Stomach (tissue), 9 donors: Measurements from ENCODE around the gene CLEC1A. TPM values are rescaled to one million over a fixed set of nuclear protein-coding genes. Genes with fewer than 3 reads are reported as not detected.

ENCODE experiments used
- DNase-seq, 2 donors: peaks; one replicate each; pipeline versions ENCODE4 v3.0.0 to v3.0.0-alpha.2; 2013 to 2019
- H3K27ac ChIP-seq, 5 donors: fragments of 200-600 bp in 4 of 5; sonication (generic) in 4 of 5; one replicate each; pipeline ENCODE4 v1.5.1; 2013 to 2019; ENCODE audit warnings: mild to moderate bottlenecking in 1 of 5, moderate library complexity in 1 of 5
- H3K27me3 ChIP-seq, 3 donors: fragments of 200-600 bp; sonication (generic); one replicate each; pipeline ENCODE4 v1.5.1; 2017 to 2019; ENCODE audit warnings: mixed run types in 1 of 3
- H3K36me3 ChIP-seq, 4 donors: fragments of 200-600 bp; sonication (generic); 1 replicate in 3 of 4; 2 replicates in 1 of 4; pipeline ENCODE4 v1.5.1; 2016 to 2019
- H3K4me1 ChIP-seq, 4 donors: fragments of 200-600 bp; sonication (generic); one replicate each; pipeline ENCODE4 v1.5.1; 2016 to 2019
- H3K4me3 ChIP-seq, 4 donors: fragments of 200-600 bp; sonication (generic) in 3 of 4; one replicate each; pipeline ENCODE4 v1.5.1; 2016 to 2019; ENCODE audit warnings: mild to moderate bottlenecking in 1 of 4
- H3K9me3 ChIP-seq, 4 donors: fragments of 200-600 bp; sonication (generic); one replicate each; pipeline ENCODE4 v1.5.1; 2016 to 2019
- CTCF ChIP-seq, 7 experiments: fragments of 450-650 bp in 4 of 7; fragments of 200-600 bp in 3 of 7; sonication (generic) in 3 of 7; IDR thresholded peaks; one replicate each; pipeline ENCODE4 v1.5.1; 2016 to 2019; ENCODE audit warnings: antibody characterized with exemption in 7 of 7, control low read depth in 2 of 7, mild to moderate bottlenecking in 1 of 7
- EP300 ChIP-seq: sonication (generic); formaldehyde crosslinking; IDR thresholded peaks from one replicate; pipeline ENCODE4 v1.6.1; 2017; ENCODE audit warnings: antibody characterized with exemption
- POLR2A ChIP-seq, 4 donors: fragments of 450-650 bp; IDR thresholded peaks; one replicate each; pipeline ENCODE4 v1.6.1; 2016; ENCODE audit warnings: antibody characterized with exemption in 4 of 4, control low read depth in 2 of 4, mild to moderate bottlenecking in 1 of 4, moderate library complexity in 1 of 4
- POLR2AphosphoS5 ChIP-seq, 3 donors: sonication (generic); formaldehyde crosslinking; IDR thresholded peaks; one replicate each; pipeline ENCODE4 v1.6.1; 2016; ENCODE audit warnings: antibody characterized with exemption in 3 of 3
- WGBS, 5 donors: extraction: QIAGEN DNeasy Blood & Tissue Kit in 3 of 5; methylation state at CpG; one replicate each; pipeline versions ENCODE4 v1.1.5 to v1.1.7; 2013 to 2018; 5-methylcytosine and 5-hydroxymethylcytosine counted together
- intact Hi-C: fragments of 100-400 bp; cut with DNase I; formaldehyde crosslinking; loops from one replicate; pipeline ENCODE4 v1.15.1; 2023; ENCODE audit warnings: low total_unique reads
- polyA plus RNA-seq, 3 donors: library from polyadenylated mRNA; stranded (reverse); fragments of 200-250 nt; gene quantifications; one replicate each; pipeline ENCODE4 v1.2.3, GENCODE V29; 2013
- total RNA-seq, 5 donors: library from RNA; depleted of rRNA; stranded (reverse); fragments of >200 nt; gene quantifications; one replicate each; pipeline versions ENCODE4 v1.1.0 to v1.2.3, GENCODE V29; 2014 to 2016
- donor health status: healthy with polysubstance abuse.
- donor health status: Bipolar disorder and iron deficiency.
- donor health status: healthy.

Gene CLEC1A
- total and polyA plus RNA-seq, 8 donors = 0.46 to 4.6 (median 0.96) TPM; not detected in 2

- no peaks in the 10 kb centered on the region for H3K27me3 ChIP-seq
- no peaks in the 10 kb centered on the region for H3K36me3 ChIP-seq
- H3K9me3 ChIP-seq = no peaks in the 10 kb centered on the region
- 72 to 77% (median 76%) methylated on average over 7 of the region's 7 CpGs for WGBS, 5 donors
- H3K27ac ChIP-seq = peak overlapping the region in 2 of 5 donors; percentile 7 to 18
- intact Hi-C loops = no loop called here
- H3K4me3 ChIP-seq = no peak overlapping the region
- DNase-seq = peak in 1 of 2 donors; percentile 18
- TF ChIP-seq POLR2AphosphoS5 (IDR thresholded peaks at IDR 0.05) = no peak
- TF ChIP-seq CTCF (IDR thresholded peaks at IDR 0.05) = no peak
- TF ChIP-seq POLR2A (IDR thresholded peaks at IDR 0.05) = no peak
- H3K4me1 ChIP-seq = no peaks in the 10 kb centered on the region
These were observed 22.5 kb upstream of the CLEC1A start for GRCh38 chr12:10121278-10121677.

DNA sequence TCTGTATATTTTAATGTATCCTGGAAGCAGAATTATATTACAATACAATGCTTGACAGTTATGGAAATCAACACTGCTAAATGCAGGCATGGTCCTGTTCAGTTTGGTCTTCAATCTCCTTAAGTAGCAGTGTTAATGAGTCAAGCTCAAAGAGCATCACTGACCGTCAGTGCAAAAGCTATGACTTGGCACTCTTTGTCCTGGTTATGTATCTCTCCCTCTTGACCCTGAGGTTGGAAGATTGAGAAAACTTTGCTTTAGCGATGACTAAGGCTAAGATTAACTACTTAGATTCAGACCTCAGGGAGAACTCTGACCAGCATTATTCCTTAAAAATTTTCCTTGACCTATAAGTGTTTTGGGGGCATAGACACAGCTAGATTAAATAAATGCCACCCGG lies 20.3 kb upstream of the CLEC1A start:
- intact Hi-C loops = no loop called here
- DNase-seq = no peak
- H3K4me3 ChIP-seq = no peak overlapping the region
- H3K27me3 ChIP-seq = no peaks in the 10 kb centered on the region
- no peak overlapping the region for H3K27ac ChIP-seq
- no peak for TF ChIP-seq POLR2AphosphoS5 (IDR thresholded peaks at IDR 0.05)
- TF ChIP-seq POLR2A (IDR thresholded peaks at IDR 0.05) = no peak
- no peak for TF ChIP-seq CTCF (IDR thresholded peaks at IDR 0.05)
- TF ChIP-seq EP300 = no peak
- WGBS, 5 donors = 66 to 83% (median 76%) methylated on average over 3 of the region's 3 CpGs
- H3K9me3 ChIP-seq = no peaks in the 10 kb centered on the region
- H3K4me1 ChIP-seq = no peaks in the 10 kb centered on the region
- no peaks in the 10 kb centered on the region for H3K36me3 ChIP-seq

GRCh38 chr12:10115890-10116289 lies 17.1 kb upstream of the CLEC1A start:
- Histone ChIP-seq H3K9me3 (peaks cover 0 to 4% (median 0%) of the 10 kb centered on the region in 4 donors), H3K27me3 (no peaks in the 10 kb centered on the region), H3K4me1 (no peaks in the 10 kb centered on the region), H3K4me3 (no peak overlapping the region), H3K36me3 (no peaks in the 10 kb centered on the region), H3K27ac (no peak overlapping the region)
- intact Hi-C loops = no loop called here
- no peak for TF ChIP-seq CTCF (IDR thresholded peaks at IDR 0.05)
- no peak for TF ChIP-seq POLR2AphosphoS5 (IDR thresholded peaks at IDR 0.05)
- no peak for TF ChIP-seq POLR2A (IDR thresholded peaks at IDR 0.05)
- TF ChIP-seq EP300 = no peak
- 83 to 93% (median 88%) methylated on average over 7 of the region's 7 CpGs for WGBS, 5 donors
- DNase-seq = no peak

DNA sequence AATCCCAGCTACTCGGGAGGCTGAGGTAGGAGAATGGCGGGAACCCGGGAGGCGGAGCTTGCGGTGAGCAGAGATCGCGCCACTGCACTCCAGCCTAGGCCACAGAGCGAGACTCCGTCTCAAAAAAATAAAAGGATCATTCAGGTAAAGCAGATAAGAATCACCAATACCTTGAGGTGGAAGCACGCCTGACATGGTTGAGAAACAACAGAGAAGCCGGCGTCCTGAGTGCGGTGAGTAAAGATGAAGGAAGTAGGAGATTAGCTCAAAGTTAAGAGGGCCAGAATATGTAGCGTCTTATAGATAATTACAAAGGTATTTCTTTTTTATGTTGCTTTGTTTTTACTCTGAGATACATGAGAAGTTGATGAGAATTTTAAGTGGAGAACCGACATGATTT lies 16.5 kb upstream of the CLEC1A start:
- peaks cover 0 to 4% (median 0%) of the 10 kb centered on the region in 4 donors for H3K9me3 ChIP-seq
- no peak for DNase-seq
- H3K4me1 ChIP-seq = no peaks in the 10 kb centered on the region
- H3K27me3 ChIP-seq = no peaks in the 10 kb centered on the region
- intact Hi-C loops = no loop called here
- H3K27ac ChIP-seq = no peak overlapping the region
- H3K36me3 ChIP-seq = no peaks in the 10 kb centered on the region
- TF ChIP-seq EP300 = no peak
- no peak for TF ChIP-seq POLR2A (IDR thresholded peaks at IDR 0.05)
- TF ChIP-seq CTCF (IDR thresholded peaks at IDR 0.05) = no peak
- TF ChIP-seq POLR2AphosphoS5 (IDR thresholded peaks at IDR 0.05) = no peak
- 85 to 90% (median 88%) methylated on average over 15 of the region's 15 CpGs for WGBS, 5 donors
- H3K4me3 ChIP-seq = no peak overlapping the region
